Gastrocnemius medialis (tissue), 4 donors: ENCODE results near the gene GPR87.

Experiments
- POLR2A ChIP-seq, 2 donors: fragments of 450-650 bp; IDR thresholded peaks; one replicate each; pipeline ENCODE4 v1.6.1; 2017; ENCODE audit warnings: antibody characterized with exemption in 2 of 2, mild to moderate bottlenecking in 2 of 2, moderate library complexity in 2 of 2
- TF ChIP-seq, protein P1 (sequence below), 5 experiments: fragments of 450-650 bp in 3 of 5; fragments of 200-600 bp in 2 of 5; sonication (generic) in 2 of 5; IDR thresholded peaks in 4 of 5; conservative IDR thresholded peaks in 1 of 5; 1 replicate in 4 of 5; 2 replicates in 1 of 5; pipeline ENCODE4 v1.5.1; 2016 to 2019; ENCODE audit warnings: antibody characterized with exemption in 5 of 5, mild to moderate bottlenecking in 3 of 5, moderate library complexity in 3 of 5

DNA sequence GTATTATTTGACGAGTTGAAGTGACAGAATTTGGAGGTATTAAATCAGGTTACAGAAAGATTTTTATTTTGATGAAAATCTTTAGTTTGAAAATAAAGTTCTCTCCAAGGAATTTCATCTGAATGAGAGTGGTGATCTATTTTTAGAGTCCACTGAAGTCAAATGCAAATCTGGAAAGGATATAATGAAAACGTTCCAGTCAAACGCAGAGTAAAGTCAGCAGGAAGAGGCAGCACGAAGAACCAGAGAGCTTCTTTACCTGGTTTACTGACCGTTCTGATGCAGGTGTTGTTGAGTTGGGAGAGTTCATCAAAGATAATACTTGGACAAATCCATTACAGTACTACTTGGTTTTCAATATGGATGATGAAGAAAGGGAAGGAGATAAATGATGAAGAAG, 47.0 kb downstream of the GPR87 start:
- TF ChIP-seq, protein P1, sequence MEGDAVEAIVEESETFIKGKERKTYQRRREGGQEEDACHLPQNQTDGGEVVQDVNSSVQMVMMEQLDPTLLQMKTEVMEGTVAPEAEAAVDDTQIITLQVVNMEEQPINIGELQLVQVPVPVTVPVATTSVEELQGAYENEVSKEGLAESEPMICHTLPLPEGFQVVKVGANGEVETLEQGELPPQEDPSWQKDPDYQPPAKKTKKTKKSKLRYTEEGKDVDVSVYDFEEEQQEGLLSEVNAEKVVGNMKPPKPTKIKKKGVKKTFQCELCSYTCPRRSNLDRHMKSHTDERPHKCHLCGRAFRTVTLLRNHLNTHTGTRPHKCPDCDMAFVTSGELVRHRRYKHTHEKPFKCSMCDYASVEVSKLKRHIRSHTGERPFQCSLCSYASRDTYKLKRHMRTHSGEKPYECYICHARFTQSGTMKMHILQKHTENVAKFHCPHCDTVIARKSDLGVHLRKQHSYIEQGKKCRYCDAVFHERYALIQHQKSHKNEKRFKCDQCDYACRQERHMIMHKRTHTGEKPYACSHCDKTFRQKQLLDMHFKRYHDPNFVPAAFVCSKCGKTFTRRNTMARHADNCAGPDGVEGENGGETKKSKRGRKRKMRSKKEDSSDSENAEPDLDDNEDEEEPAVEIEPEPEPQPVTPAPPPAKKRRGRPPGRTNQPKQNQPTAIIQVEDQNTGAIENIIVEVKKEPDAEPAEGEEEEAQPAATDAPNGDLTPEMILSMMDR (IDR thresholded peaks at IDR 0.05 in 4 of 5, conservative IDR thresholded peaks at IDR 0.05 in 1 of 5): no peak
- TF ChIP-seq POLR2A (IDR thresholded peaks at IDR 0.05): no peak
